IMR-90 (cell line): ENCODE data around the gene BTNL3. TPM values are rescaled to one million over a fixed set of nuclear protein-coding genes. Genes with fewer than 3 reads are reported as not detected.

Experiments used
- ATAC-seq: fragments of 200-7000 bp; cut with Tn5 transposase; 2 replicates; pipeline ENCODE4 v1.9.1; 2020; ENCODE audit warnings: low read depth, mild to moderate bottlenecking, moderate library complexity
- BruUV-seq: library from RNA; stranded (reverse); fragments of 400-500 nt; replicated peaks from 2 replicates; lab custom pipeline; 2021; lab: Mats Ljungman, UMichigan
- CTCF ChIA-PET: fragments of 300-600 bp; formaldehyde crosslinking; extraction: SDS; loops from one replicate; lab custom pipeline; 2021; ENCODE audit warnings: antibody characterized with exemption; lab: Yijun Ruan, JAX
- POLR2A ChIA-PET: fragments of 300-600 bp; sonication (Branson Sonifier 250); formaldehyde crosslinking; loops from one replicate; lab custom pipeline; 2022; ENCODE audit warnings: antibody characterized with exemption; ENCODE audit not compliant: unreplicated experiment; lab: Charles Lee
- DNase-seq: peaks from one replicate; pipeline ENCODE4 v3.0.0; 2013
- H2AFZ ChIP-seq: replicated peaks from 2 replicates; pipeline ENCODE3; 2013; ENCODE audit warnings: low read length, mild to moderate bottlenecking; ENCODE audit not compliant: poor library complexity
- H2AK5ac ChIP-seq: 2 replicates; pipeline ENCODE4 v1.6.1; 2013; ENCODE audit warnings: low read depth, low read length, inconsistent platforms
- H2AK9ac ChIP-seq: replicated peaks from 2 replicates; pipeline ENCODE3; 2013; ENCODE audit warnings: mild to moderate bottlenecking, low read depth, low read length, moderate library complexity; ENCODE audit not compliant: poor library complexity
- H2BK120ac ChIP-seq: 2 replicates; pipeline ENCODE4 v1.6.1; 2013; ENCODE audit warnings: low read depth, low read length, inconsistent platforms
- H2BK15ac ChIP-seq: 3 replicates; pipeline ENCODE4 v1.6.1; 2013; ENCODE audit warnings: low read depth, low read length, inconsistent platforms
- H2BK20ac ChIP-seq: 2 replicates; pipeline ENCODE4 v1.6.1; 2013; ENCODE audit warnings: low read depth, mild to moderate bottlenecking, inconsistent platforms, low read length, moderate library complexity
- H2BK5ac ChIP-seq: 2 replicates; pipeline ENCODE4 v1.6.1; 2013; ENCODE audit warnings: mild to moderate bottlenecking, low read depth, low read length, inconsistent platforms; ENCODE audit not compliant: poor library complexity, severe bottlenecking
- H3K14ac ChIP-seq: replicated peaks from 2 replicates; pipeline ENCODE4 v1.6.1; 2013; ENCODE audit warnings: low read depth, low read length, inconsistent platforms
- H3K18ac ChIP-seq: 2 replicates; pipeline ENCODE4 v1.6.1; 2013; ENCODE audit warnings: low read depth, low read length, control low read depth
- H3K23ac ChIP-seq: 2 replicates; pipeline ENCODE4 v1.6.1; 2013; ENCODE audit warnings: low read depth, low read length, inconsistent platforms
- H3K27ac ChIP-seq: 2 replicates; pipeline ENCODE4 v1.5.1; 2013; ENCODE audit warnings: mild to moderate bottlenecking, control low read depth, low read length; ENCODE audit not compliant: insufficient read depth
- H3K27me3 ChIP-seq: 2 replicates; pipeline ENCODE4 v1.6.1; 2013; ENCODE audit warnings: low read length; ENCODE audit not compliant: control insufficient read depth, insufficient read depth
- H3K36me3 ChIP-seq: 2 replicates; pipeline ENCODE4 v1.6.1; 2013; ENCODE audit warnings: low read length, mixed read lengths; ENCODE audit not compliant: control insufficient read depth, insufficient read depth
- H3K4ac ChIP-seq: 2 replicates; pipeline ENCODE4 v1.6.1; 2013; ENCODE audit warnings: low read depth, low read length, inconsistent platforms
- H3K4me1 ChIP-seq: 2 replicates; pipeline ENCODE4 v1.6.1; 2013; ENCODE audit warnings: low read length, mixed read lengths; ENCODE audit not compliant: control insufficient read depth, insufficient read depth
- H3K4me2 ChIP-seq: 2 replicates; pipeline ENCODE4 v1.6.1; 2013; ENCODE audit warnings: low read depth, mild to moderate bottlenecking, control low read depth, low read length, moderate library complexity
- H3K4me3 ChIP-seq: 2 replicates; pipeline ENCODE4 v1.5.1; 2013; ENCODE audit warnings: low read depth, mild to moderate bottlenecking, control low read depth, low read length, moderate library complexity; ENCODE audit not compliant: insufficient read depth
- H3K56ac ChIP-seq: 2 replicates; pipeline ENCODE4 v1.6.1; 2013; ENCODE audit warnings: low read length, inconsistent platforms; ENCODE audit not compliant: insufficient read depth; ENCODE audit errors: extremely low read depth
- H3K79me1 ChIP-seq, 2 experiments: 2 replicates each; pipeline ENCODE4 v1.6.1; 2013; ENCODE audit warnings: low read length in 2 of 2, inconsistent platforms in 1 of 2, low read depth in 1 of 2
- H3K9ac ChIP-seq: 2 replicates; pipeline ENCODE4 v1.6.1; 2013; ENCODE audit warnings: low read depth, low read length, control low read depth
- H3K9me1 ChIP-seq: 2 replicates; pipeline ENCODE4 v1.6.1; 2013; ENCODE audit warnings: low read length, inconsistent platforms; ENCODE audit not compliant: insufficient read depth
- H3K9me3 ChIP-seq: 2 replicates; pipeline ENCODE4 v1.6.1; 2013; ENCODE audit warnings: low read length; ENCODE audit not compliant: control insufficient read depth, insufficient read depth
- H4K20me1 ChIP-seq: 2 replicates; pipeline ENCODE4 v1.6.1; 2013; ENCODE audit warnings: low read length, inconsistent platforms; ENCODE audit not compliant: insufficient read depth
- H4K5ac ChIP-seq: 2 replicates; pipeline ENCODE4 v1.6.1; 2013; ENCODE audit warnings: mild to moderate bottlenecking, low read depth, low read length, control low read depth
- H4K8ac ChIP-seq, 2 experiments: 2 replicates each; pipeline ENCODE4 v1.6.1; 2013; ENCODE audit warnings: low read depth in 2 of 2, low read length in 2 of 2, control low read depth in 1 of 2, inconsistent platforms in 1 of 2
- H4K91ac ChIP-seq: 2 replicates; pipeline ENCODE4 v1.6.1; 2013; ENCODE audit warnings: low read depth, low read length, inconsistent platforms; ENCODE audit not compliant: insufficient read depth
- BHLHE40 ChIP-seq: fragments of 150-350 bp; IDR thresholded peaks from 2 replicates; pipeline ENCODE4 v1.6.1; 2016; ENCODE audit warnings: mild to moderate bottlenecking, low read depth, low read length
- CEBPB ChIP-seq: IDR thresholded peaks from 2 replicates; pipeline ENCODE4 v1.6.1; 2012; ENCODE audit warnings: low read depth, low read length, improper control_type of control experiment
- FOS ChIP-seq: fragments of 150-350 bp; IDR thresholded peaks from 2 replicates; pipeline ENCODE4 v1.6.1; 2016; ENCODE audit warnings: low read depth, low read length
- MAFK ChIP-seq: IDR thresholded peaks from 2 replicates; pipeline ENCODE4 v1.6.1; 2012; ENCODE audit warnings: low read depth, low read length, improper control_type of control experiment
- MXI1 ChIP-seq: IDR thresholded peaks from 2 replicates; pipeline ENCODE4 v1.6.1; 2012; ENCODE audit warnings: low read depth, mild to moderate bottlenecking, low read length, moderate library complexity, borderline replicate concordance
- NFE2L2 ChIP-seq: fragments of 150-350 bp; IDR thresholded peaks from 2 replicates; pipeline ENCODE4 v1.6.1; 2016; ENCODE audit warnings: low read depth, mild to moderate bottlenecking, low read length
- POLR2A ChIP-seq: IDR thresholded peaks from 2 replicates; pipeline ENCODE4 v1.6.1; 2012; ENCODE audit warnings: mild to moderate bottlenecking, low read depth, low read length
- RAD21 ChIP-seq: IDR thresholded peaks from 2 replicates; pipeline ENCODE4 v1.6.1; 2012; ENCODE audit warnings: low read length, improper control_type of control experiment
- SMC3 ChIP-seq: fragments of 150-350 bp; IDR thresholded peaks from 2 replicates; pipeline ENCODE4 v1.6.1; 2016; ENCODE audit warnings: low read depth, mild to moderate bottlenecking, antibody characterized with exemption, low read length, moderate library complexity
- WGBS, 2 experiments: methylation state at CpG; one replicate each; pipeline versions ENCODE4 v1.1.5 to v1.1.7; 2013; ENCODE audit warnings: missing lambda C conversion rate in 2 of 2; ENCODE audit not compliant: insufficient read length in 1 of 2; ENCODE audit errors: extremely low coverage in 2 of 2; 5-methylcytosine and 5-hydroxymethylcytosine counted together
- dilution Hi-C: fragments of 300-500 bp; cut with HindIII; formaldehyde crosslinking; loops from one replicate; pipeline ENCODE4 v1.14.3; 2018; ENCODE audit warnings: low sequenced_read_pairs; ENCODE audit not compliant: unreplicated experiment
- in situ Hi-C: fragments of 300-500 bp; cut with MboI; formaldehyde crosslinking; loops from 3 replicates; pipeline ENCODE4 v1.14.3; 2019; ENCODE audit warnings: low sequenced_read_pairs, inconsistent platforms, mixed read lengths
- intact Hi-C: fragments of 100-400 bp; cut with micrococcal nuclease; formaldehyde crosslinking; loops from 2 replicates; pipeline ENCODE4 v1.10.0; 2022
- polyA plus RNA-seq, 3 experiments: library from polyadenylated mRNA; depleted of rRNA; stranded (reverse); fragments of >200 nt; gene quantifications; 2 replicates each; pipeline ENCODE4 v1.2.3, GENCODE V29; 2012; ENCODE audit warnings: low replicate concordance in 1 of 3
- total RNA-seq: library from RNA; depleted of rRNA; stranded (reverse); fragments of >200 nt; gene quantifications from 2 replicates; pipeline ENCODE4 v1.2.3, GENCODE V29; 2012

Gene BTNL3
- total and polyA plus RNA-seq, 2 of the 4 experiments (the other 2 are of a cell fraction) = not detected

DNA sequence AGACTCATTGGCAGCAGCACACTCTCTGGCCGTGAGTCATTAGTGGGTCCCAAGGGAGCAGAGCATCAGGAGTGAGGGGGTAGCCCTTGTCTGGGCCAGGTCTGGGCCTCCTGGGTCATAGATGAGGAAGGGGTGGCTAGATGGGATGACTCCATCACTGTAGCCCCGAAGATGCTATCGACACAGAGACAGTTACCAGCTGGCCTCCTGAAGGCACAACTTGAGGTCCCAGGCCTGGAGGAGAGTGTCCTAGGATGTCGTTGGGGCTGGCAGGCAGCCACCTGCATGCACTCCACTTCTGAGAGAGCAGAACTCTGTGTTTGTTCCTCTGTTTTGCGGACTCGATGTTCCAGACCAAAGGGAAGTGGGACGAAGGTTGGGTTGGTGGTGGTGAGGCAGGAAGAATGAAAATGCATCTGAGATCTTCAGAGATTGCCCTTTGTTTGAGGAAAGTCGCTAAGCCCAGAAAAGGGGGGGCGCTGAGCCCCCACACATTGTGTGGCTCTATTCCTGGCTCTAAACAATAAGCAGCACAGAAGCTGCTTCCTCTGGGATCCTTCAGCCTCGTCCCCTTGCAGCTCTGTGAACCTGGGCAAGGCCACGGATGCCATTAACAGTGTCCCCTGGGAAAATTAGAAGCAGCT lies 56.1 kb downstream of the BTNL3 start:
- H2BK15ac ChIP-seq = no peak overlapping the region
- no peak overlapping the region for H3K4ac ChIP-seq
- H3K4me3 ChIP-seq = no peak overlapping the region
- no peak overlapping the region for H3K9ac ChIP-seq
- POLR2A ChIA-PET = no interaction called here
- CTCF ChIA-PET = no interaction called here
- H3K14ac ChIP-seq = no peak overlapping the region
- DNase-seq = no peak
- peaks cover 8% of the 10 kb centered on the region; the same call in 1 of the 2 replicates for H3K9me3 ChIP-seq
- no peak overlapping the region for H4K91ac ChIP-seq
- no peak overlapping the region for H2AK5ac ChIP-seq
- no peak overlapping the region for H2BK120ac ChIP-seq
- no peak overlapping the region for H2BK5ac ChIP-seq
- H3K4me1 ChIP-seq = no peaks in the 10 kb centered on the region
- no peak overlapping the region for H3K18ac ChIP-seq
- no peak overlapping the region for H3K23ac ChIP-seq
- no peak for TF ChIP-seq MXI1
- TF ChIP-seq POLR2A = no peak
- no peak for TF ChIP-seq BHLHE40
- no peak for TF ChIP-seq NFE2L2
- TF ChIP-seq RAD21 = no peak
- no peak for TF ChIP-seq MAFK
- no peak for TF ChIP-seq SMC3
- no peak for TF ChIP-seq CEBPB
- no peak for TF ChIP-seq FOS
- H3K27me3 ChIP-seq = no peaks in the 10 kb centered on the region; the same call in 1 of the 2 replicates
- H2AK9ac ChIP-seq = no peak overlapping the region
- no peaks in the 10 kb centered on the region for H4K20me1 ChIP-seq
- no TSS peak for BruUV-seq
- no peak for ATAC-seq
- in situ Hi-C loops = no loop called here
- no peak overlapping the region for H4K8ac ChIP-seq
- no peak overlapping the region for H3K56ac ChIP-seq
- H3K4me2 ChIP-seq = no peak overlapping the region
- no peaks in the 10 kb centered on the region for H3K79me1 ChIP-seq
- intact Hi-C loops = no loop called here
- H4K5ac ChIP-seq = no peak overlapping the region
- no peak overlapping the region for H2AFZ ChIP-seq
- whole genome bisulfite sequencing, 2 experiments = 72% methylated on average over 2 of the region's 11 CpGs; no CpG with 5 or more reads in 1 of the 2 experiments
- H3K27ac ChIP-seq = no peak overlapping the region
- H2BK20ac ChIP-seq = no peak overlapping the region
- H3K36me3 ChIP-seq = no peaks in the 10 kb centered on the region
- dilution Hi-C loops = no loop called here
- H3K9me1 ChIP-seq = no peaks in the 10 kb centered on the region
